Putamen (tissue), 1 donor: ENCODE data around the gene EIF1AD.
"Not testable (repeated sequence)": the region's sequence is repeated elsewhere in the genome, so short reads cannot be mapped to it uniquely, and the experiment has no call there.

Source experiments
- DNase-seq: peaks from one replicate; pipeline ENCODE4 v3.0.0-alpha.2; 2016; ENCODE audit warnings: low spot score

Gene EIF1AD

GRCh38 chr11:65968600-65969482 is 33.1 kb downstream of the EIF1AD start:
- no peak for DNase-seq

GRCh38 chr11:65967329-65967934 is 34.5 kb downstream of the EIF1AD start:
- no peak for DNase-seq

- DNase-seq, result no peak
Observed at GRCh38 chr11:65965986-65966762, 35.8 kb downstream of the EIF1AD start.

- no peak for DNase-seq
Observed at GRCh38 chr11:65964906-65965305, 37.1 kb downstream of the EIF1AD start.

GRCh38 chr11:65962141-65962564 is 39.8 kb downstream of the EIF1AD start:
- DNase-seq, result no peak

GRCh38 chr11:65961267-65962140 is 40.5 kb downstream of the EIF1AD start, which contains the start of gene SART1:
TSS of gene SART1 (plus strand) at chr11:65961734. CDS start at chr11:65961781, 47 bp downstream.
- peak; percentile 98 for DNase-seq

GRCh38 chr11:65960824-65961266 is 41.1 kb downstream of the EIF1AD start:
- DNase-seq, result no peak

GRCh38 chr11:65958774-65959420 is 43.1 kb downstream of the EIF1AD start:
- no peak for DNase-seq

GRCh38 chr11:65958291-65958690 is 43.7 kb downstream of the EIF1AD start:
- no peak for DNase-seq

- no peak for DNase-seq
Observed at GRCh38 chr11:65954771-65955170, 47.2 kb downstream of the EIF1AD start.

GRCh38 chr11:65953471-65953870 is 48.5 kb downstream of the EIF1AD start:
- DNase-seq, result no peak

GRCh38 chr11:65952052-65952521 is 49.9 kb downstream of the EIF1AD start:
- no peak for DNase-seq

GRCh38 chr11:65951641-65952040 is 50.3 kb downstream of the EIF1AD start:
- not testable (repeated sequence) for DNase-seq

- not testable (repeated sequence) for DNase-seq
Observed at GRCh38 chr11:65950711-65951110, 51.2 kb downstream of the EIF1AD start.

- DNase-seq, result no peak
Observed at GRCh38 chr11:65947603-65948125, 54.3 kb downstream of the EIF1AD start.

GRCh38 chr11:65947133-65947532 is 54.8 kb downstream of the EIF1AD start:
- DNase-seq, result no peak

- DNase-seq, result no peak
Observed at GRCh38 chr11:65946655-65947054, 55.3 kb downstream of the EIF1AD start.
